Osteoblast (primary cell): ENCODE measurements around the gene ATXN7L2. TPM values are rescaled to one million over a fixed set of nuclear protein-coding genes. Genes with fewer than 3 reads are reported as not detected.

Experiments
- DNase-seq: peaks from one replicate; pipeline ENCODE4 v3.0.0; 2011; ENCODE audit warnings: low spot score, mixed read lengths; ENCODE audit not compliant: insufficient read length; ENCODE audit errors: missing footprints
- H2AFZ ChIP-seq: 2 replicates; pipeline ENCODE4 v1.6.0; 2011; ENCODE audit warnings: mild to moderate bottlenecking, low read length
- H3K27ac ChIP-seq: 2 replicates; pipeline ENCODE4 v1.5.1; 2011; ENCODE audit warnings: mild to moderate bottlenecking, low read depth, low read length, moderate library complexity
- H3K27me3 ChIP-seq: 2 replicates; pipeline ENCODE4 v1.6.0; 2012; ENCODE audit warnings: mild to moderate bottlenecking, control low read depth, inconsistent platforms, low read length, moderate library complexity; ENCODE audit not compliant: insufficient read depth
- H3K36me3 ChIP-seq: 2 replicates; pipeline ENCODE4 v1.5.1; 2011; ENCODE audit warnings: mild to moderate bottlenecking, low read length, control low read depth, moderate library complexity; ENCODE audit not compliant: insufficient read depth
- H3K4me1 ChIP-seq: 2 replicates; pipeline ENCODE4 v1.5.1; 2011; ENCODE audit warnings: mild to moderate bottlenecking, low read length, control low read depth, moderate library complexity; ENCODE audit not compliant: insufficient read depth
- H3K4me2 ChIP-seq: 2 replicates; pipeline ENCODE4 v1.6.0; 2011; ENCODE audit warnings: mild to moderate bottlenecking, low read length; ENCODE audit not compliant: insufficient read depth
- H3K4me3 ChIP-seq: fragments of 200-600 bp; sonication (generic); 3 replicates; pipeline ENCODE4 v1.5.1; 2012; ENCODE audit warnings: mild to moderate bottlenecking, low read length, inconsistent platforms; ENCODE audit not compliant: insufficient read depth
- H3K79me2 ChIP-seq: 2 replicates; pipeline ENCODE4 v1.6.0; 2012; ENCODE audit warnings: mild to moderate bottlenecking, low read length, control low read depth, inconsistent platforms; ENCODE audit not compliant: insufficient read depth
- H3K9me3 ChIP-seq: 2 replicates; pipeline ENCODE4 v1.5.1; 2011; ENCODE audit warnings: low read depth, low read length, control low read depth
- H4K20me1 ChIP-seq: 2 replicates; pipeline ENCODE4 v1.6.0; 2012; ENCODE audit warnings: mild to moderate bottlenecking, low read length, control low read depth; ENCODE audit not compliant: insufficient read depth
- CTCF ChIP-seq: IDR thresholded peaks from 2 replicates; pipeline ENCODE4 v1.5.1; 2011; ENCODE audit warnings: mild to moderate bottlenecking, low read depth, low read length, moderate library complexity; ENCODE audit errors: extremely low read depth
- total RNA-seq: library from RNA; depleted of rRNA; stranded (reverse); fragments of >200 nt; gene quantifications from 2 replicates; pipeline ENCODE4 v1.2.3, GENCODE V29; 2012

ATXN7L2 gene
- total RNA-seq, 1 donor, result 1.8 TPM

GRCh38 chr1:109517337-109517736, 33.6 kb downstream of the ATXN7L2 start:
- no peaks in the 10 kb centered on the region for H3K79me2 ChIP-seq
- H3K27me3 ChIP-seq, result peaks cover 18% of the 10 kb centered on the region

GRCh38 chr1:109521002-109521951, 37.6 kb downstream of the ATXN7L2 start:
- DNase-seq, result peak; percentile 58
- no peak overlapping the region for H2AFZ ChIP-seq
- TF ChIP-seq CTCF, result no peak

More at GRCh38 chr1:109517337-109517736, 33.6 kb downstream of the ATXN7L2 start:
- no peak for TF ChIP-seq CTCF
- Histone ChIP-seq H4K20me1 (no peaks in the 10 kb centered on the region), H3K27ac (no peak overlapping the region), H3K9me3 (no peaks in the 10 kb centered on the region), H3K4me2 (no peak overlapping the region), H2AFZ (no peak overlapping the region), H3K36me3 (no peaks in the 10 kb centered on the region), H3K4me1 (no peaks in the 10 kb centered on the region), H3K4me3 (no peak overlapping the region)
- peak; percentile 53 for DNase-seq

GRCh38 chr1:109522026-109522425, 38.3 kb downstream of the ATXN7L2 start:
- no peaks in the 10 kb centered on the region for H3K4me1 ChIP-seq
- no peak overlapping the region for H3K4me2 ChIP-seq
- no peaks in the 10 kb centered on the region for H3K79me2 ChIP-seq
- H3K27me3 ChIP-seq, result peaks cover 20% of the 10 kb centered on the region
- H3K9me3 ChIP-seq, result no peaks in the 10 kb centered on the region
- H4K20me1 ChIP-seq, result no peaks in the 10 kb centered on the region
- no peak for DNase-seq
- H2AFZ ChIP-seq, result no peak overlapping the region
- no peaks in the 10 kb centered on the region for H3K36me3 ChIP-seq
- no peak for TF ChIP-seq CTCF
- no peak overlapping the region for H3K27ac ChIP-seq
- no peak overlapping the region for H3K4me3 ChIP-seq

More at GRCh38 chr1:109521002-109521951, 37.6 kb downstream of the ATXN7L2 start:
- Histone ChIP-seq H3K4me3 (no peak overlapping the region), H3K27ac (no peak overlapping the region), H4K20me1 (no peaks in the 10 kb centered on the region), H3K36me3 (no peaks in the 10 kb centered on the region), H3K27me3 (peaks cover 20% of the 10 kb centered on the region), H3K79me2 (no peaks in the 10 kb centered on the region), H3K9me3 (no peaks in the 10 kb centered on the region), H3K4me1 (no peaks in the 10 kb centered on the region), H3K4me2 (no peak overlapping the region)

GRCh38 chr1:109523706-109524105, 40.0 kb downstream of the ATXN7L2 start:
- Histone ChIP-seq H3K27ac (no peak overlapping the region), H3K27me3 (peaks cover 26% of the 10 kb centered on the region), H3K79me2 (no peaks in the 10 kb centered on the region), H3K36me3 (no peaks in the 10 kb centered on the region), H2AFZ (no peak overlapping the region), H3K4me3 (no peak overlapping the region), H4K20me1 (no peaks in the 10 kb centered on the region), H3K4me2 (no peak overlapping the region), H3K4me1 (no peaks in the 10 kb centered on the region), H3K9me3 (no peaks in the 10 kb centered on the region)
- no peak for DNase-seq
- no peak for TF ChIP-seq CTCF
